ENCODE measurements around the gene ST3GAL5. TPM values are rescaled to one million over a fixed set of nuclear protein-coding genes. Genes with fewer than 3 reads are reported as not detected.
A peak's percentile ranks its signal among the peaks of the same experiment; 100 is the strongest.
"Not testable (repeated sequence)": the region's sequence is repeated elsewhere in the genome, so short reads cannot be mapped to it uniquely, and the experiment has no call there.

ST3GAL5 gene
- 100 to 1,000 TPM in 1 of 5 donors, 10 to 100 TPM in 4; 81.2 to 102 (median 84.0) TPM for polyA plus RNA-seq (ENCODE audit: insufficient read depth in 1 of 5, insufficient read length in 5 of 5, low replicate concordance in 1 of 5)
- long read RNA-seq, donor 1, full-length matches to known transcripts, result 25 of 25 reads
- long read RNA-seq, donor 1, partial matches to known transcripts, result 0 of 25 reads
- long read RNA-seq, donor 1, other reads (novel, unspliced or antisense), result 0 of 25 reads
- long read RNA-seq, donor 2, full-length matches to known transcripts, result 11 of 11 reads
- long read RNA-seq, donor 2, partial matches to known transcripts, result 0 of 11 reads
- long read RNA-seq, donor 2, other reads (novel, unspliced or antisense), result 0 of 11 reads
- long read RNA-seq, donor 3, full-length matches to known transcripts, result 20 of 20 reads
- long read RNA-seq, donor 3, partial matches to known transcripts, result 0 of 20 reads
- long read RNA-seq, donor 3, other reads (novel, unspliced or antisense), result 0 of 20 reads
- long read RNA-seq, donor 4, full-length matches to known transcripts, result 16 of 16 reads
- long read RNA-seq, donor 4, partial matches to known transcripts, result 0 of 16 reads
- long read RNA-seq, donor 4, other reads (novel, unspliced or antisense), result 0 of 16 reads
- long read RNA-seq, donor 5, full-length matches to known transcripts, result 29 of 29 reads
- long read RNA-seq, donor 5, partial matches to known transcripts, result 0 of 29 reads
- long read RNA-seq, donor 5, other reads (novel, unspliced or antisense), result 0 of 29 reads
- long read RNA-seq, donor 6, full-length matches to known transcripts, result 19 of 19 reads
- long read RNA-seq, donor 6, partial matches to known transcripts, result 0 of 19 reads
- long read RNA-seq, donor 6, other reads (novel, unspliced or antisense), result 0 of 19 reads
- long read RNA-seq, donor 7, full-length matches to known transcripts, result 21 of 21 reads
- long read RNA-seq, donor 7, partial matches to known transcripts, result 0 of 21 reads
- long read RNA-seq, donor 7, other reads (novel, unspliced or antisense), result 0 of 21 reads
- long read RNA-seq, donor 8, full-length matches to known transcripts, result 7 of 7 reads
- long read RNA-seq, donor 8, partial matches to known transcripts, result 0 of 7 reads
- long read RNA-seq, donor 8, other reads (novel, unspliced or antisense), result 0 of 7 reads

- DNase-seq, result peak; percentile 86 to 87
These were observed at the start of gene ST3GAL5 for GRCh38 chr2:85888684-85889626. Gene ST3GAL5 (minus strand): TSS chr2:85888990. CDS start chr2:85888905, 85 bp downstream.

GRCh38 chr2:85938456-85938855, 49.7 kb upstream of the ST3GAL5 start:
- no peak for DNase-seq

GRCh38 chr2:85937069-85937439, 48.3 kb upstream of the ST3GAL5 start:
- no peak for DNase-seq

- DNase-seq, result no peak
These were observed 47.8 kb upstream of the ST3GAL5 start for GRCh38 chr2:85936421-85937068.

GRCh38 chr2:85935746-85936208, 47.0 kb upstream of the ST3GAL5 start:
- DNase-seq, result no peak

- no peak for DNase-seq
These were observed 46.5 kb upstream of the ST3GAL5 start for GRCh38 chr2:85935170-85935745.

- DNase-seq, result no peak
These were observed 45.2 kb upstream of the ST3GAL5 start for GRCh38 chr2:85933753-85934594.

GRCh38 chr2:85931151-85931550, 42.4 kb upstream of the ST3GAL5 start:
- DNase-seq, result not testable (repeated sequence)

GRCh38 chr2:85930129-85931124, 41.6 kb upstream of the ST3GAL5 start:
- DNase-seq, result no peak

GRCh38 chr2:85929096-85930050, 40.6 kb upstream of the ST3GAL5 start:
- DNase-seq, result no peak

GRCh38 chr2:85926931-85927661, 38.3 kb upstream of the ST3GAL5 start:
- DNase-seq, result no peak

GRCh38 chr2:85926526-85926925, 37.7 kb upstream of the ST3GAL5 start:
- no peak for DNase-seq

GRCh38 chr2:85925216-85925671, 36.5 kb upstream of the ST3GAL5 start:
- DNase-seq, result no peak

- no peak for DNase-seq
These were observed 35.7 kb upstream of the ST3GAL5 start for GRCh38 chr2:85924522-85924921.

GRCh38 chr2:85922199-85922598, 33.4 kb upstream of the ST3GAL5 start:
- no peak for DNase-seq

- no peak for DNase-seq
These were observed 32.9 kb upstream of the ST3GAL5 start for GRCh38 chr2:85921659-85922058.

All from right lung (tissue), 10 donors.